CD1c-positive myeloid dendritic cell (primary cell): ENCODE results near the gene POLD1.
A peak's percentile ranks its signal among the peaks of the same experiment; 100 is the strongest.
"Not testable (repeated sequence)": the region's sequence is repeated elsewhere in the genome, so short reads cannot be mapped to it uniquely, and the experiment has no call there.

Experiments used
- DNase-seq: peaks from one replicate; pipeline ENCODE4 v3.0.0-alpha.2; 2016; ENCODE audit errors: extremely low spot score

Gene POLD1

GRCh38 chr19:50383852-50384684 lies at the start of gene POLD1:
Gene POLD1, plus strand, starts transcription at chr19:50384347. Its CDS starts 14,505 bp downstream, at chr19:50398852.
- peak; percentile 100 for DNase-seq

GRCh38 chr19:50334741-50335421 lies 49.3 kb upstream of the POLD1 start:
- no peak for DNase-seq

GRCh38 chr19:50337031-50337430 lies 47.1 kb upstream of the POLD1 start:
- DNase-seq: peak; percentile 68

- DNase-seq: peak; percentile 49
Observed at GRCh38 chr19:50340331-50340730, 43.8 kb upstream of the POLD1 start.

GRCh38 chr19:50341091-50341564 lies 43.0 kb upstream of the POLD1 start:
- DNase-seq: peak; percentile 89

- peak; percentile 68 for DNase-seq
Observed at GRCh38 chr19:50344661-50345318, 39.4 kb upstream of the POLD1 start.

- DNase-seq: peak; percentile 69
Observed at GRCh38 chr19:50347089-50347581, 37.0 kb upstream of the POLD1 start.

- DNase-seq: no peak
Observed at GRCh38 chr19:50349277-50350057, 34.7 kb upstream of the POLD1 start.

GRCh38 chr19:50352242-50352641 lies 31.9 kb upstream of the POLD1 start:
- DNase-seq: no peak

- DNase-seq: not testable (repeated sequence)
Observed at GRCh38 chr19:50353487-50353880, 30.7 kb upstream of the POLD1 start.

- DNase-seq: no peak
Observed at GRCh38 chr19:50356691-50357177, 27.4 kb upstream of the POLD1 start.

GRCh38 chr19:50357178-50358100 lies 26.7 kb upstream of the POLD1 start:
- peak; percentile 89 for DNase-seq

- DNase-seq: peak; percentile 70
Observed at GRCh38 chr19:50358483-50359327, 25.4 kb upstream of the POLD1 start.

GRCh38 chr19:50359328-50359818 lies 24.8 kb upstream of the POLD1 start:
- DNase-seq: no peak

- peak; percentile 42 for DNase-seq
Observed at GRCh38 chr19:50361290-50362029, 22.7 kb upstream of the POLD1 start.

- DNase-seq: no peak
Observed at GRCh38 chr19:50362030-50362412, 22.1 kb upstream of the POLD1 start.

GRCh38 chr19:50362656-50363424 lies 21.3 kb upstream of the POLD1 start:
- no peak for DNase-seq
